A549 (cell line): ENCODE results near the gene OLFM3.

Experiments
- POLR2A ChIP-seq: IDR thresholded peaks from 2 replicates; pipeline ENCODE4 v1.6.1; 2012; ENCODE audit warnings: mild to moderate bottlenecking, low read length
- TF ChIP-seq, protein P1 (sequence below): fragments of >200 bp; sonication (Bioruptor Twin); formaldehyde crosslinking; IDR thresholded peaks from 3 replicates; pipeline ENCODE4 v1.5.1; 2016
- TF ChIP-seq, protein P2 (sequence below): IDR thresholded peaks from 2 replicates; pipeline ENCODE4 v1.6.1; 2012

DNA sequence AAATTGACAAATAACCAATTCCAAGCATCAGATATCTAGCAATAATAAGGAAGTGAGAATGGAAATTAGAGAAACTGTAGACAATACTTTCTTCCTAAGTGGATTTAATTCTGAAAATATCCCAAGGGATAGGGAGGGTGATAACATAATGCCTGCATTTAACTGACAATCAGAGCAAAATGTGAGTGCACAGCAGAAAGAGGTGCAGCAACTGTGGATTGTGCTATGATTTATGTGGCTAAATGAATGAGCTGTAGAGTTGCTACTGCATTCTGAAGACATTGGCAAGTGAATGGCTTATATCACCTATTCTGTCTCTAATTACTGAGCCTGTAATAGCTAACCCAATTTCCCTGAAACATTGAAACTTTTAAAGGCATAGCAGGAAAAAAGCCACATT is 39.0 kb downstream of the OLFM3 start:
- TF ChIP-seq, protein P1, sequence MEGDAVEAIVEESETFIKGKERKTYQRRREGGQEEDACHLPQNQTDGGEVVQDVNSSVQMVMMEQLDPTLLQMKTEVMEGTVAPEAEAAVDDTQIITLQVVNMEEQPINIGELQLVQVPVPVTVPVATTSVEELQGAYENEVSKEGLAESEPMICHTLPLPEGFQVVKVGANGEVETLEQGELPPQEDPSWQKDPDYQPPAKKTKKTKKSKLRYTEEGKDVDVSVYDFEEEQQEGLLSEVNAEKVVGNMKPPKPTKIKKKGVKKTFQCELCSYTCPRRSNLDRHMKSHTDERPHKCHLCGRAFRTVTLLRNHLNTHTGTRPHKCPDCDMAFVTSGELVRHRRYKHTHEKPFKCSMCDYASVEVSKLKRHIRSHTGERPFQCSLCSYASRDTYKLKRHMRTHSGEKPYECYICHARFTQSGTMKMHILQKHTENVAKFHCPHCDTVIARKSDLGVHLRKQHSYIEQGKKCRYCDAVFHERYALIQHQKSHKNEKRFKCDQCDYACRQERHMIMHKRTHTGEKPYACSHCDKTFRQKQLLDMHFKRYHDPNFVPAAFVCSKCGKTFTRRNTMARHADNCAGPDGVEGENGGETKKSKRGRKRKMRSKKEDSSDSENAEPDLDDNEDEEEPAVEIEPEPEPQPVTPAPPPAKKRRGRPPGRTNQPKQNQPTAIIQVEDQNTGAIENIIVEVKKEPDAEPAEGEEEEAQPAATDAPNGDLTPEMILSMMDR = no peak
- no peak for TF ChIP-seq POLR2A
- TF ChIP-seq, protein P2, sequence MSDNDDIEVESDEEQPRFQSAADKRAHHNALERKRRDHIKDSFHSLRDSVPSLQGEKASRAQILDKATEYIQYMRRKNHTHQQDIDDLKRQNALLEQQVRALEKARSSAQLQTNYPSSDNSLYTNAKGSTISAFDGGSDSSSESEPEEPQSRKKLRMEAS = no peak
